Hematopoietic multipotent progenitor cell treated with erythropoietin and hydrocortisone succinate and interleukin-3 and kit ligand, for 6 days (in vitro differentiated cells): ENCODE measurements around the gene TRAPPC3.

Source experiments
- DNase-seq: peaks from one replicate; pipeline ENCODE4 v3.0.0-alpha.2; 2015

TRAPPC3 gene

GRCh38 chr1:36125129-36125991 is 23.9 kb downstream of the TRAPPC3 start, which contains the start of gene COL8A2:
COL8A2 (minus strand) TSS chr1:36125222; CDS start chr1:36100242, 24,980 bp downstream.
- DNase-seq = no peak

- DNase-seq = no peak
Measured at GRCh38 chr1:36124404-36125128, 24.7 kb downstream of the TRAPPC3 start.

GRCh38 chr1:36123356-36123755 is 25.9 kb downstream of the TRAPPC3 start:
- DNase-seq = peak; percentile 32

DNA sequence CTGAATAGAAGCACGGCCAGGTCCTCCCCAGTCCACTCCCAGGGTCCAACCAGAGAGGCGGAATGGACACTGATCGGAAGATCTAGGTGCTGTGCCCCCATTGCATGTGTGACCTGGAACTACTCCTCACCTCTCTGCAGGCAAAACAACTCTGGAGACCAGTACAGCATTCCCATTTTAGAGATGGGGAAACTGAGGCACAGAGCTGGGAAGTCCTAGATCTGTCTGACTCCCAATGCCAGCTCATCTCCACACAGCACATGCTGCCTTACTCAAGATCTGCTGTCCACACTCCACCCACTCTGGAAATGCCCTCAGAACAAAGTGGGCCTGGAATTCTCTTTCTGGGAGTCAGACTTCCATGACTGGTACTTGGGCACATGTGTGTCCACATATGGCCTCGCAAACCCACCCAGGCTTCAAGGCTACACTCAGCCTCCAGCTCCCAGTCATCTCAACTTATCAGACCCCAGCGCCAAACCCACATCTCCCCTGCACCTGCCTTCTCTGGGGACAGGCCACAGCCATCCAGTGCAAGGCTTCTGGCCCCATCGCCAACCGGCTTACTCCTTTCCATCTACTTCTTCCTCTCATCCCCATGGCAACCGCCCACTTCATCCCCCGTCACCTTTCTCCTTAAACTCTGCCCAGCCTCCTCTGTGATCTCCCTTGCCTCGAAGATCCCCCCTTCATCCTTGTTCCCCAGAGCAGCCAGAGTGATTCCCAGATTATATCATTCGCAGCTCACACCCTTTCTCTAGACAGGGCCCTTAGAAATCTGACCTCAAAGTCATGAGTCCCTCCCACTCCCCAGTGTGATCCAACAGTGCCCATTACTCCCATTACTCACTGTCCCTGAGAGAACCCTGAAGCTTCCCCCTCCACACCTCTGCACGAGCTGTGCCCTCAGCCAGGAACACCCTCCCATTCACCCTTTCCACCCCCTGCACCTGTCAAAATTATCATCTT is 26.9 kb downstream of the TRAPPC3 start:
- no peak for DNase-seq

GRCh38 chr1:36119456-36119855 is 29.8 kb downstream of the TRAPPC3 start:
- DNase-seq = no peak

GRCh38 chr1:36118447-36119204 is 30.7 kb downstream of the TRAPPC3 start:
- DNase-seq = no peak

DNA sequence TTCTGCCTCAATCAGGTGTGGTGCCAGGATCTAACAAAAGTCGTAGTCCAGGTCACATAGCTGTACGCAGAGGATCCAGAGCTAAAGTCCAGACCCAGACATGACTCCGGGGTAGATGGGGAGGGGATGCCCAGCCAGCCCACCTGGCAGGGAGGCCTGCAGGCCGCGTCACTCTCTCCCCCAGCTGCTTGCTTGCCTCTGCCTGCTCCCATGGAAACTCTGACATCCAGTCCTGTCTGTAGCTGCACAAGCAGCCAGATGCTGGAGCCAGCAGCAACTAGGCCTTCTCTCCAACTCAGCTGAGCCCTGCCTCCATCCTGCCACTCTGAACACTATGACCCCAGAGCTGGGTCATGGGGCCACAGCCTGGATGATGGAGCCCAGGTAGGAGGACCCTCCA is 32.4 kb downstream of the TRAPPC3 start:
- no peak for DNase-seq

DNA sequence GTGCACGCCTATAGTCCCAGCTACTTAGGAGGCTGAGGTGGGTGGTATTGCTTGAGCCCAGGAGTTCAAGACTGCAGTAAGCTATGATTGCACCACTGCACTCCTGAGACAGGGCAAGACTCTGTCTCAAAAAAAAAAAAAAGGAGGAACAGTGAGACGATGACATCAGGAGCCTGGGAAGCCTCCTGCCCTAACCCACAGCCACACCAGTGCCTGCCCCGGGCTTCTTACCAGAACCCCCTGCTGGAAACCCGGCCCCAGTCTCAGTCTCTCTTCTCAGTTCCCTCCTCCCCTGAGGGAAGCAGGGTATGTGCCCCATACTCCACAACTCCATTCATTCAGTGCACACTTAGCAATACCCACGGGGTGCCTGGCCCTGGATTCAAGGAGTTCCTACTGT is 33.4 kb downstream of the TRAPPC3 start:
- DNase-seq = no peak

DNA sequence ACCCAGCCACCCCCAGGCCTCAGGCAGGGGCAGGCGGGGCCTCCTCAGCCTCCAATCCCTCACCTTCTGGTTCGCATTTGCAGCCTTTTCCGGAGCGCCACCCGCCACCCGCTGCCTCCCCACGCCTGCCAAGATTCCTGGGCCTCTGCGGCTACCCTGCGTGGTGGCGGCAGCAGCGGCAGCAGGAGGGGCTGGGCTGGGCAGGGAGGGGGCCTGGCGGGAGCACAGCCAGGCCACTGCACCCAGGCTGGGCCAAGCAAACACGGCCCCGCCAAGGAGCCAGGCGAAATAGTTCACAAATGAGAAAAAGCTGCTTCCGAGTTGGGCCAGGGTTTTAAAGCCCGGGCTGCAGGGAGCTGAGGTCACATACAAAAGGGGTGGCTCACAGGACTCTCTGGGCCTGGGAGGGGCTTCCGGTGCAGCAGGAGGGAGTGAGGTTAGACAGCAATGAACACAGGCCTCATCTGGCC is 34.1 kb downstream of the TRAPPC3 start:
- DNase-seq = no peak

GRCh38 chr1:36114371-36114770 is 34.9 kb downstream of the TRAPPC3 start:
- DNase-seq = no peak

- DNase-seq = no peak
Measured at GRCh38 chr1:36112823-36113222, 36.5 kb downstream of the TRAPPC3 start.

GRCh38 chr1:36111151-36111550 is 38.1 kb downstream of the TRAPPC3 start:
- DNase-seq = no peak

GRCh38 chr1:36109041-36109679 is 40.1 kb downstream of the TRAPPC3 start:
- no peak for DNase-seq

DNA sequence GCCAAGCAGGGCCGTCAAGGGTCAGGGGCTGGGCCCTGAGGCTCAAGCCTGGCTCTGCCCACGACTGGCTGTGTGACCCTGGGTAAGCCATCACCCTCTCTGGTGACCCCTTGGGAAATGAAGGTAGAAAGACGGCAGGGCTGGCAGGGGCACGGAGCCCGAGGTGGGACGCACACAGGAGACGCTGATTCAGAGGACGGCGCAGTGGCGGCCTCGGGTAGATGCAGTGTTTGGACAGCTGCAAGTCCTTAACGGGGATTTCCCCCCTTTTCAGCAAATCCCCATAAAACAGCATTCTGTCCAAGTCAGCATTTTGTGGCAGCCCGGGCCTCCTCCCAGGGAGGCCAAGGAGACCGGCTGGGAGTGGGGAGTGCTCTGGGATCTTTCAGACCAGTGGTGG is 41.0 kb downstream of the TRAPPC3 start:
- DNase-seq = no peak

DNA sequence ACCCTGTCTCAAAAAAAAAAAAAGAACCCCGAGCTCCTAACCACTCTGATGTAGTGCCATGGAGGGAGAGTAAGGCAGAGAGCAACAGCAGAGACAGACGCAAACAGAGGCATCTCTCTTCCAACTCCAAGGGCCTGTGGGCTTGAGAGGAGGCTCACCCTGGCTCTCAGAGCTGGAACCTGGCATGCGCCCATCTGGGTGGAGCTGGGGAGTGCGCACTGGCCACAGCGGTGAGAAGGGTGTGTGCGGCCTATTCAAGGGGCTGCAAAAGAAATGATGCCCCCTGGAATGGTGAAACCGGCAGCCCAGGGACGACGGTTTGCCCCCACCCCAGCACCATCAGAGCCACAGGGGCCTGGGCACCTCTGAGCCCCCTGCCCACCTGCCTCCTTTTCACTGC is 41.9 kb downstream of the TRAPPC3 start:
- DNase-seq = no peak

GRCh38 chr1:36106269-36106668 is 43.0 kb downstream of the TRAPPC3 start:
- no peak for DNase-seq

DNA sequence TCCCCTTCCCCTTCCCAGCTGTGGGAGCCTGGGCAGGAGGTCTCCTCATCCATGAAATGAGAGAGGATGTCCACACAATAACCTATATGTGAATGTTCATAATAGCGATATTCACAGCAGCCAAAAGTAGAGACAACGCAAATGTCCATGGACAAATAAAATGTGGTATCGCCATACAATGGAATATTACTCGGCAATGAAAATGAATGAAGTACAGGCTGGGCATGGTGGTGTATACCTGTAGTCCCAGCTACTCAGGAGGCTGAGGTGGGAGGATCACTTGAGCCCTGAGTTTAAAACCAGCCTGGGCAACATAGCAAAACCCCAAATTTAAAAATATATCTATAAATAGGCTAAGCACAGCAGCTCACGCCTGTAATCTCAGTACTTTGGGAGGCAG is 47.7 kb downstream of the TRAPPC3 start:
- no peak for DNase-seq

- no peak for DNase-seq
Measured at GRCh38 chr1:36100376-36100775, 48.9 kb downstream of the TRAPPC3 start.

GRCh38 chr1:36099681-36100341 is 49.5 kb downstream of the TRAPPC3 start:
- peak; percentile 87 for DNase-seq

DNA sequence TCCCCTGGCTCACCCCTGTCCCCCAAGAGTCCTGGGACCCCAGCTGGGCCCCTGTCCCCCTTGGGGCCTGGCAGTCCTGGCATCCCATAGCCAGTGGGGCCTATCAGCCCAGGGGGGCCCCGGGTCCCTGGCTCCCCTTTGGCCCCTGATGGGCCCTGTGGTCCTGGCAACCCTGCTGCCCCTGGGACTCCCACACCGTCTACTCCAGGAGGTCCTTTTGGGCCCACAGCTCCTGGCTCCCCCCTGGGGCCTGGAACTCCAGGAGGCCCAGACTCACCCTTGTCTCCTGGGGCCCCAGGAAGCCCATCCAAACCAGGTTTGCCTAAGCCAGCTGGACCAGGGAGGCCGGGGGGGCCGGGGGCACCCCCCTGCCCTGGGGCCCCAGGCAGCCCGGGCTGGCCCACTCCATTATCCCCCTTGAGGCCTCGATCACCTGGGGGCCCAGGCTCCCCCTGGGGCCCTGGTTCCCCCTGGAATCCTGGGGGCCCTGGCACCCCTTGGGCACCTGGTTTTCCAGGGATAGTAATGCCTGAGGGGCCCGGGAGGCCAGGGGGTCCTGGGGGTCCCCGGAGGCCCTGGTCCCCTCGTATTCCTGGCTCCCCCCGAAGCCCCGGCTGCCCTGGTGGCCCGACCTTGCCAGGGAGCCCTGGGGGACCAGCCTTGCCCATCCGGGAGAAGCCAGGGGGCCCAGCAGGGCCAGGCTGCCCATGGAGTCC is 50.5 kb downstream of the TRAPPC3 start:
- DNase-seq = no peak
